T-helper 22 cell (primary cell): Measurements from ENCODE around the gene MKLN1.
"Not testable (repeated sequence)": the region's sequence is repeated elsewhere in the genome, so short reads cannot be mapped to it uniquely, and the experiment has no call there.

Source experiments
- DNase-seq: peaks from one replicate; pipeline ENCODE4 v3.0.0-alpha.2; 2020; ENCODE audit warnings: low read depth

The MKLN1 gene

DNA sequence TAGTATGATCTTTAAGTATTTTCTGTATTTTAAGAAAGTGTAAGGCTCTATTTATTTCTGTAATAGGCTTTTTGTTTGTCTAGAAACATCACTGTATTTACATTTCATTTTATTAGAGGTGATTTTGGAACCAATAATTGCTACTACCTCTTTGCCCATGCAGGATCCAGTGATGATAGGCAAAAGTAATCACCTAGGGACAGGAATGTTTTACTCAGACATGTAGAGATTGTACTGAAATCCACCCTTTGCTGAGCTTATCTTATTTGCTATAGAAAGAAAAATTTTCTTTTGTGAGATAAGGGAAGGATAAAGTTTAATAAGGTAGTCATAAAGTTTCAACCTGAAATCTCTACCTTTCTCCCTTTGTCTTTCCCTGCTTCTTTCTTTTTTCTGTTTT lies 73.5 kb downstream of the MKLN1 start:
- no peak for DNase-seq

GRCh38 chr7:131403322-131403721 lies 75.6 kb downstream of the MKLN1 start:
- no peak for DNase-seq

GRCh38 chr7:131404226-131404911 lies 76.7 kb downstream of the MKLN1 start:
- DNase-seq: no peak

- no peak for DNase-seq
These were observed 81.6 kb downstream of the MKLN1 start for GRCh38 chr7:131409129-131409766.

- DNase-seq: no peak
These were observed 84.4 kb downstream of the MKLN1 start for GRCh38 chr7:131412031-131412430.

DNA sequence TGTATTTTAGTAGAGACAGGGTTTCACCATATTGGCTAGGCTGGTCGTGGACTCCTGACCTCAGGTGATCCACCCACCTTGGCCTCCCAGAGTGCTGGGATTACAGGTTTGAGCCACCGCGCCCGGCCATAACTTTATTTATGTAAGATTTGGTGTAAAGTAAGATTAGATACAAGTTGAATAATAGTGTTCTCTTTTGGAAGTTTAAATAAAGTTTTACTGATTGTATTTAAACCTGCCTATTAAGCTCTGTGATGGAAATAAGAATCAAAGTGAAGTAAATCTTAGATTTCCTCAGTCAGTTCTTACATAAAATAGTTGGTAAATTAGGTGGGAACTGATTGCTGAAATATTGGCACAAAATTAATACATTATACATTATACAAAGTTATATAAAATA lies 86.0 kb downstream of the MKLN1 start:
- no peak for DNase-seq

GRCh38 chr7:131424219-131424822 lies 96.6 kb downstream of the MKLN1 start:
- no peak for DNase-seq

- DNase-seq: no peak
These were observed 98.3 kb downstream of the MKLN1 start for GRCh38 chr7:131425992-131426391.

DNA sequence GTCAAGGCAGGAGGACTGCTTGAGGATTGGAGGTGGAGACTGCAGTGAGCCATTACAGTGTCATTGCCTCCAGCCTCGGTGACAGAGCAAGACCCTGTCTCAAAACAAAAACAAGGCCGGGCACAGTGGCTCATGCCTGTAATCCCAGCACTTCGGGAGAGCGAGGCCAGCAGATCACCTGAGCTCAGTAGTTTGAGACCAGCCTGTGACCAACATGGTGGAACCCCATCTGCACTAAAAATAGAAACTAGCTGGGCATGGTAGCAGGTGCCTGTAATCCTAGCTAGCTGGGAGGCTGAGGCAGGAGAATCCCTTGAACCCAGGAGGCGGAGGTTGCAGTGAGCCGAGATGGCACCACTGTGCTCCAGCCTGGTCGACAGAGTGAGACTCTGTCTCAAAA lies 103.2 kb downstream of the MKLN1 start:
- not testable (repeated sequence) for DNase-seq

DNA sequence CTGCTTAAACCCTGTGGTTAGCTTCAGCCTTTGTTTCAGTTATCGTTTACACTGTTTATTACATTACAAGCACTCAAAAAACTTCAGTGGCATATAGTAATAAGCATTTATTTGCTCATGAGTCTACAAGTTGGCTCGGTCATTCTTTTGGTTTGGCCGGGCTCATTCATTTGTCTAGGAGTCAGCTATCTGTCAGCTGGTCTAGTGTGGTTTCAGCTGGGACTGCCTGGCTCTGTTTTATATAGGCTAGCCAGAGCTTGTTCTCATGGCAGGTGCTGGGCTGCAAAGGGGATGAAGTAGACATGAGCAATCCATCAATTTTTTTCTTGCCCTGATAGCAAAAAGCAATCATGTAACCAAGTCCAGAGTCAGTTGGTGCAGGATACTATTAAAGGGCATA lies 103.6 kb downstream of the MKLN1 start:
- DNase-seq: no peak

- no peak for DNase-seq
These were observed 104.1 kb downstream of the MKLN1 start for GRCh38 chr7:131431756-131432155.

DNA sequence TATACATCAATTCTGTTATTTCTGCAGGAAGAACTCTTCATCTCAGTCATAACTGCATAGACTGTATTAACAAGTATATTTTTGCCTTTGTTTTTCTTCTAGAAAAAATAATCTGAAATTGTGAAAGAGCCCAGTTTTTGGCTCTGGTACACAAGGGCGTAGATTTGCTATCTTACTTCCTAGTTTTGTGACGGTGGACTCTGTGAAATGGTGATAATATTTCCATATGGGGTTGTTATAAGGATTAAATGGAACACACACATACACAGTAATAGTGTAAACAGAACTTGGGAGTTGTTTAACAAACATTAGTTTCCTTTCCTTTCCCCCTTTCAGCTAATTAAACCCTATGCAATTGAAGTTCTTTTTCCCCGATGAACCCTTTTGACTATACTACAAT lies 108.7 kb downstream of the MKLN1 start:
- DNase-seq: no peak

DNA sequence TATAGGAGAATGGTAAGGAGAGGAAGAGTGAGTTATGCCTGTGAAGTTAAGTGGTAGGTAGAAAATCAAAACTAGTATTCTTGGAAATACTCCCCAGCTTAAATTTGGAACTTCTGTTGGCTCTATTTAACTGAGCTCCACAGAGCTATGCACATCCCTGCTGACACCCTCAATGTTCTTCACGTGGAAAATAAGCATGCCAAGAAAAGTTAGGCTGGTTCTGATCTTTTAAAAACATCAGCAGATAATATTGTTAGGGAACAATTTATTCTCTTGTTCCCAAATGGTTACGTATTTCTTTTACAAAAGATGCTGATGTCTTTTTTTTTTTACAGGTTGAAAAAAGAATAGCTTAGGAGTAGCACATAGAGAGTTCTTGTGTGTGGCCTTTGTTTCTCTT lies 111.3 kb downstream of the MKLN1 start:
- no peak for DNase-seq

DNA sequence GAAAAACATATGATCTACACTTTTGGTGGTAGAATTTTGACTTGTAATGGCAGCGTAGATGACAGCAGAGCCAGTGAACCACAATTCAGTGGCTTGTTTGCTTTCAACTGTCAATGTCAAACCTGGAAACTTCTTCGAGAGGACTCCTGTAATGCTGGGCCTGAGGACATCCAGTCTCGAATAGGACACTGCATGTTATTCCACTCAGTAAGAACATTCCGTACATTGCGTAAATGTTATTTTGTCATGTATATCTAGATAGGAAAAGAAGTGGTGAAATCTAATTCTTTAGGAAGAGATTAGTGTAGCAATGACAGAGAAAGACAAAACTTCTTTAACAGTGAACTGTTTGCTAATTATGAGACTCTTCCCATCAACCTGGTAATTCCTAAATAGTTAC lies 115.8 kb downstream of the MKLN1 start:
- DNase-seq: no peak

DNA sequence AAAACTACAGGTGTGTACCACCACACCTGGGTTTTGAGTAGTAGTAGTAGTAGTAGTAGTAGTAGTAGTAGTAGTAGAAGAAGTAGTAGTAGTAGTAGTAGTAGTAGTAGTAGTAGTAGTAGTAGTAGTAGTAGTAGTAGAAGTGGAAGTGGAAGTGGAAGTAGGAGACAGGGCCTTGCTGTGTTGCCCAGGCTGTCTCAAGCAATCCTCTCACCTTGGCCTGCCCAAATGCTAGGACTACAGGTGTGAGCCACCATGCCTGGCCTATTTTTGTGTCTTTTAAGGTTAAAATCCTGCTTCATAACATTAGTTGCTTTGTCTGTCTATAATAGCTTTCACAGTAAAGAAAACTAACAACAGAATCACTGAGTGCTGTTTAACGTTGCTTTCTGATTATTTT lies 117.0 kb downstream of the MKLN1 start:
- DNase-seq: no peak

DNA sequence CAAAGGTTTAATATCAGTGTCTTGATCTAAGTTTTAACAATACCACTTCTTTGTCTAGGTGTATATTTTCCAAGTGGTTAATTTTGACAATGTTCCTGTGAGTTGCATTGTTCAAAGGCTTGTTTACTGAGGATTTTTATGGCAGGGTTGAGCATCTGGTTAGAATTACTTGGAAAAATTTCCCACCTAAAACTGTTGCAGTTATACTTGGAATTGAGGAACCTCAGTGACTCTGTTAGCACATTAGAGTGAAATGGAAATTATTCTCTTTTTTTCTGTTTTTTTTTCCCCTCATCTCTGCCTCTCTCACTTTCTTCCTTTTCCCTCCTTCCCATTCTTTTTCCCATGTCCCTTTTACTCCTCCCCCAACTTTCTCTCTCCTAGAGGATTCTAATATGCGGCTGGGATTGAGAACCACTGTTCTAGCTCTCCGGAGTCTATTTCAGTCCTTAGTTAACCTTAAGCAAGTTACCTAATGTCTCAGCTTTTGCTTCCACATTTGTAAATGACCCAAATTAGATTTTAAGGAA lies 121.8 kb downstream of the MKLN1 start:
- no peak for DNase-seq

DNA sequence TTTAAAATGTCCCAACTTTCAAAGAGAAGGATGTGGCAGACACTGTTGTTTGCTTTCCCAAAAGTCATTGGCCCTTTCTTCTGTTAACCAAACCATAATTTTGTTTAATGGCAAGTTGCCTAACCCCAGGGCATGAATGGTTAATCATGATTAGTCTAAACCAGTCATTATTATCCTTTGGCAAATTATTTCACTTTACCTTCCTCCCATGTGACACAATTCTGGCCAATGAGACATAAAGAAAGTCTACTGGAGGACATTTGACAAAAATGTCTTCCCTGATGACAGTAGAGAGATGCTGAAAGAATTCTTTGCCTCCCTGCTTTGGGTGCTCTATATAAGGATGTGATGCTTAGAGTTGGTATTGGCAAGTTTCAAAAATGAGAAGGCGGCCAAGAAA lies 126.8 kb downstream of the MKLN1 start:
- DNase-seq: no peak

GRCh38 chr7:131455001-131455400 lies 127.3 kb downstream of the MKLN1 start:
- no peak for DNase-seq

- DNase-seq: no peak
These were observed 127.9 kb downstream of the MKLN1 start for GRCh38 chr7:131455546-131455945.

- DNase-seq: no peak
These were observed 128.7 kb downstream of the MKLN1 start for GRCh38 chr7:131456338-131456737.

GRCh38 chr7:131459256-131459655 lies 131.6 kb downstream of the MKLN1 start:
- DNase-seq: no peak

DNA sequence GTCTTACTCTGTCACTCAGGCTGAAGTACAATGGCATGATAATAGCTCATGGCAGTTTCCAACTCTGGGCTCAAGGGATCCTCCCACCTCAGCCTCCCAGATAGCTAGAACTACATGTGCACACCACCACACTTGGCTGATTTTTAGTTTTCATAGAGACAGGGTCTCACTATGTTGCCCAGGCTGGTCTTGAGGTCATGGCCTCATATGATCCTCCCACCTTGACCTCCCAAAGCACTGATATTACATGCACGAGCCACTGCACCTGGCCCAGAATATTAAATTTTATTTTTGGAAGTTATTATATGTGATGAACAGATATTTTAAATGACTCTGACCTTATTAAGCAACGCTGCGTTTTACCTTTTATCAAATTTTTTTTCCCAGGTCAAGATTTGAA lies 134.4 kb downstream of the MKLN1 start:
- no peak for DNase-seq

GRCh38 chr7:131462715-131463114 lies 135.0 kb downstream of the MKLN1 start:
- DNase-seq: not testable (repeated sequence)
